GM19025 (cell line): ENCODE data around the gene RIMBP2.

ENCODE experiments used
- ATAC-seq: cut with Tn5 transposase; IDR thresholded peaks from one replicate; pipeline ENCODE4 v1.9.1; 2021; ENCODE audit warnings: mild to moderate bottlenecking, low read depth, moderate library complexity; ENCODE audit not compliant: unreplicated experiment

The RIMBP2 gene

DNA sequence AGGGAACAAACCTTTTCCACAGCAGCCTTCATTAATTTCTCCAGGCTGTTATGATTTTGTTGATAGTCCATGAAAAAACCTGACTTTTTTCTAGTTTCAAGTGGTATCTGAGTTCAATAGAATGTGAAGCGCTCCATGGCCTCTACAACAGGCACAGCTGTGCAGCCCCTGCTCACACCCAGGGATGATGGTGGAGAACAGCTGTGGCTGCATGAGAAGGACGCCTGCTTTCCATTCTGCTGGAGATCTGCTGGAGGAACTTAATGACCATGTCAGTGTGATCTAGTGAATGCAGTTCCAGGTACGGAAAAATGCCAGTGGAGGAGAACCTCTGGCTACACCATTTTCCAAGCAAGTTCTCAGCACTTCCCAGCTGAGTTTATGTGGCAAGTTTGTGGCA is 297.8 kb downstream of the RIMBP2 start:
- no peak for ATAC-seq

DNA sequence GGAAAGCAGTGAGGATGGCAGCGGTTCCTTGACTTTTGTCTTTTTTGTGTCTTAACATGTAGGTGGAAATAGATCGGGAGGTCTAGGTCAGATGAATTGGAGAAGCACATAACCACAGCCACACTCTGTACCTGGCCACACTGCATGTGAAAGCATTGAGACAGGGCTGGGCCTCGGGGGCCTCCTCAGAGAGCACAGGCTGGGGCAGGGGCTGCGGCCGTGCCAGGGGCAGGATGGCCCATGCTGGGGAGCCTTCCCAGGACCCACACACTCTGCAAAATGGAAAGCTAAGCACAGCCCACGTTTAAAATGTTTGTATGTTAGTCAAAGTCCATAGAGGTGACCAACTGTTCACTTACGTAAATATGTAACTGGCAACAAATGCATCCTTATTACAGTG is 301.7 kb downstream of the RIMBP2 start:
- no peak for ATAC-seq

DNA sequence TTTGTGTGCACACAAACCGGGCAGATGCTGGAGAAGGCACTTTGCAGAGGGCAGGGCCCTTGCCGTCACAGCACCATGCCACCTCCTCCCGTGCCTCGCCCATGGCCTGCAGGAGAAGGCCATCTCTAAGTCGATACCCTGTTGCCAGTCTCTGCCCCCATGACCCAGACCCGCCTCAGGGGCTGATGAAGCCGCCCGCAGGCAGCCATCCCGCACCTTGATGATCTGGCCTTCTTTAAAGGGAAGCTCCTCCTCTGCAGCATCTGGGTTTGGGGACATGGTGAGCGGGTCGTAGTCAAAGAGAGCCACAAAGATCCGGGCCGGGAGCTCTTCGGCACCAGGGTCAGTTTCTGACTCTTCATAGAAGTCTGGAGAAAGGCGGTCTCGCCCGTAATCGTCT is 302.2 kb downstream of the RIMBP2 start:
- no peak for ATAC-seq

DNA sequence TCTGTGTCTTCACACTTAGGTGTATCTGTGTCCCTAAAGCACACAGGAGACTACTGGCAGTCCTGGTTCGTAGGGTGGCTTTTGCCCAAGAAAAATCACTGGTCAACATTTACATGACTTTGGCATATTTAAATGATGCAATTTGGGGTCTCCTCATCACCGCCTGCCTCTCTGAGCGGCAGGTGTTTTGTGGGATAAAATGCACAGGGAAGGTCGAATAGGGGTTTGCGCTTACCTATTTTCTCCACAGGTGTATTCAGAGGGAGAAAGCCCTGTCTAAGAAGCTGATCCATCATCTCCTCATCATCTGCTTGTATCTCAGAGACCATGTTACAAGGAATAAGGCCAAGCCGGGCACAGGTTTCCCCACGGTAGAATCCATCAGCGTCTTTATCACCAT is 303.7 kb downstream of the RIMBP2 start:
- ATAC-seq, result no peak

DNA sequence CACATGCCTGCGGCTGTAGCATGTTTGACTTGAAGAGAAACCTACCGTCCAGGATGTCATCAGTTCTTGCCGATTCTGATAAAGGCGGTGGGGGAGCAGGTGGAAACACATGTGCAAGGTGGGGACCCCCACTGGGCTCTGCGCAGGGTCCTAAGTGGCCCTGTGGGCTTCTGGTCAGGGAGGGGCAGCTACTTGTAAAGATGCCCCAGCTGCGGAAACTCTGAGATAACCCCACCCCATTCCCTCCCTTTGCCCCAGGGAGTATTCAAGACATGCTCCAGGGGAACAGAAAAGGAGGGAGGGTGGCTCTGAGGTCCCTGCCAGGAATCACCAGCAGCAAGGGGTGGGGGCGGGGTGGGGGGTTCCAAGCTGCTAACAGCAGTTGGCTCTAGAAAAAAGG is 310.8 kb downstream of the RIMBP2 start:
- ATAC-seq, result no peak

DNA sequence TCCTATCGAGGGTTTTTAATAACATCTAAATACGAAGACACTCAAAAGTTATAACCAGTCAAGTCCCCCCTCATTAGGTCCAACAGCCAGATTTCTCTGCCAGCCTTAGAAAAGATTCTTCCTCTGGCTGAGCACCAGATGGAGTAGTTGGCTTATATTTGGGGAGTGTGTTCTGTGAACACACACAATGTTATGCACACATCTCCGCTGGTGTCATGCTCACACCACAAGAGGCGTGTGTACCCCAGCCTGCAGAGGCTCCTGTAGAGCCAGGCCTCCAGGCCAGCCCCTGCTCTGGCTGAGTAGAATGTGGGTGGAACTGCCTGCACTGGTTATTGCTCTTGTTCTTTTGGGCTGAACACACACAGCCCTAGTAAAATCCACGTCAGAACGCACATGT is 314.4 kb downstream of the RIMBP2 start:
- ATAC-seq, result no peak

DNA sequence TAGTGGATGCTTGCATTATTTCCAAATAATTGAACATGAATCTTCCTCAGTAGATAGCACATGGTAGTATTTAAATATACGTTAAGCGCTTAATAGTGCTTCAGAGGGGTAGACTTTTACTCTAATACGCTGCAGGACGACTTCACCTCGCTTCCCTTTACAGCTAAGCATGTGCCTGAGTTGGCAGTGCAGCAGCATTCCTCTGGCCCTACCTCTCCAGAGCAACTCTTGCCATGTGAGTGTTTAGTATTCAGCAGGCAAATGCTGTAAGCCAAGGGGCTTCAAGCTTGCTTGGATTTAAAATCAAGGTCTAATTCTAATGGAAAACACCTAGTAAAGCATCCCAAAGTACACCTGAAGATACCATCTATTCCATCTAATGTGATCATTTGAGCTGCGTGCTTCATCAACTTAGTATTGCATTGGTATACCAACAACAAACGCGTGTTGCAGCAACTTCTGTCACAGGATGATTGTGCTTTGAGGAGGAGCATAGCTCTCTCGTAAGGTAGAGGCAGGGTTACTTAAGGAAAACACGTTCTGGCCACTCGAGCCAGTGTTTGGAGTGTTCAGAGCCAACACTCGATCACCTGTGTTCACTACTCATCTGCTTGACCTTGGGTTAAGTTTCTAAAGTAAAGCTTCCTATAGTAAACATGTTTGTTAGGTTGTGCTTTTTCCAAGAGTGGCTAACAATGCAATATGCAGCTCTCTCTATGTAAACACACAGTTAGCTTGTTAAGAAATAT is 317.8 kb downstream of the RIMBP2 start:
- ATAC-seq, result no peak

DNA sequence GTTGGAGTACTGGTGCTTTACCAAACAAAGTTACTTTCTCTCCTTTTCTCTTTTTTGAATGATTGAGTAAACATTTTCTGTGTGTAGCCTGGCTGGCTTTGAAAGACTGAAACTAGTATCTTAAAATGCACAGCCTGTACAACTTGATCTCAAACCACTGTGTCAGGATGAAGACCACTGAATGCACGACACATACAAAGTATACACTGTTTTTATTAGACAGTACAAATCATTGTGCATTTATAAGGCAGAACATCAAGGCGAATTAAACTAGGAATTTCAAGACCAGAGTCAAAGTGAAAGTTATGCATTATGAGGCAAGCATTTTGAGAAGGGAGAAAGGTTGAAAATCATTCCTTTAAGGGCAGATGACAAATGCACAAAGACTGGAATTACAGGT is 319.4 kb downstream of the RIMBP2 start:
- no peak for ATAC-seq

DNA sequence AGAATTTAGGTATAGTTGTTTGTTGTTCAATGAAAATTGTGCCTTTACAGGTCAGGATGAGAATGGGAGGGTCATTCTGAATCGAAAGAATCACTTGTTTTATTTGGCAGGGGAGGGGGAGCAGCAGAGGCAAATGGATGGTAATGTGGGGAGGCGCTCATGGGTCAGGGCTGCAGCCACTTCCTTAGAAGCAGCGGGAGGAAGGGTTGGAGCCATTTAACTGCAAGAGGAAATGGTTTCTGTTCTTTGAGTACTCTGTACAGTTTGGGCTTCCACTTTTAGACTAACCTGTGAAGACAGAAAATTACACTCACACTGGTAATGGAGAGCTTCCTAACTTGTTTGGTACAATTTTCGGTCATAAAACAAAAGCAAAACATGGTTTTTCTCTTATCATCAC is 321.2 kb downstream of the RIMBP2 start:
- ATAC-seq, result no peak

DNA sequence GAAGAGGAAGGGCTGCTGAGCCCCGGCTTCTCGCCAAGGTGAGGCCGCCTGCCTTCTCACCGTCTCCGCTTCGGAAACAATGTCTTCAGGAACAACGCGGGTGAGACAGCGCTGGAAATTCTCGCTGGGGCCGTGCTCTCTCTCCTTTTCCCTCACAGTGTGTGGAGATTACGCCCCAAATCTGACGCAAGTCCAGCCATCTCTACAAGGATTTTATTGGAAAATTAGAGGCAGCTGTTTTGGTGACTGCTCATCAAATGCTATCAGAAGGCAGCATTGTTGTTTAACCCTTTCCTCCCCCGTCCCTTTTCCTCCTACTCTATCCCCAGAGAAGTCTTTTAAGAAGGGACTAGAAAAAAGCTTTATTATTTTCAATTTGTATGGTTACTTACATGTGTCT is 324.9 kb downstream of the RIMBP2 start:
- ATAC-seq, result no peak

DNA sequence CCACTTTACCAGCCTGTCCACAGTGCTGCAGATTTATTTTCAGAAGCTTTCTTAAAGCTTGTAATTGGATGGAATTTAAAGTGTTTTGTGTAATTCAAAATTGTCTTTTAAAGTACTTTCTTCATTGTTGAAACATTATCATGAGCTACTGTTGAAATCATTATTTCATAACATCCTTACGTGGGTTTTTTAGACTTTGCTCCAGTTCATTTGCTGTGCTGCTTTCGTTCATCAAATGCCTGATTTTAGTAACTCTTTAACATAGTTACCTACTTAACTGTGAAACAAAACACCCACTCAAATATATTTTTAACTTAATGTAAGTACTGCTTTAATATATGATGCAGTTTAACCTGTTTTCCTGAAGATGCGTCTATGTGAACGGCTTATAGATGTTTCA is 330.9 kb downstream of the RIMBP2 start:
- no peak for ATAC-seq

DNA sequence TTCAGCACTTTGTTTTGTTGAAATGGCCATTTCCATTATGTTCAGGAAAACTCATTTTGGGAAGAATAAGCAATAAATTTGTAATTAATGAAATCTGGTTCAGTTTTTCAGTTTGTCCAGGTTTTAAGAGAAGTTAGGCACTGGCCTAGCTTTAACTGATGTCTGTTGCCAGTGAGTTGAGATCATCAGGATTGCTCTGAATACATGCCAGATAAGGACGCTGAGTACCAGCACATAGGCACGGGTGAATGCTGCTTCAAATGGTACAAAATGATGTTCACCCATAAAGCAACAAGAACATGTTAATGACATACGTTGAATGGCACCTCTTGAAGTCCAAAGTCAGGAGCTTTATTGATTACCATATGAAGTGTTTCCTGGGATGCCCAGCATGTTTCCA is 331.9 kb downstream of the RIMBP2 start:
- no peak for ATAC-seq

DNA sequence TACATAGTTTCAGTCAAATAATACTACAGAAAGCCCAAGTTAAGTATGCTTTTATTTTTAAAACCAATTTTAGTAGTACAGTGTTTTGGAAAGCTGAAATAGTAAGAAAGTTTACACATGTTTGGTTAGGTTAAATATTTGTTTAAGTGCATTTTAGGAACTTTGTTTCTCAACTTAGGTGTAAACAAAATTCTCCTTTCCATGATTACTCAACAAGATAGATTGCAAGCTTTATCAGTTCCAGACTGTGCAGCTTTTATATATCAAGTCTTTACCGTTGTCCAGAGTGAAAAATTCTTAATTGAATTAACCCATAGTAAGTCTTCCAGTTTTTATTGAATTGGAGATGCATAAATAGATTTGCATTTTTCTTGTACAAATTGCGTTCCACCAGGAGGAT is 333.3 kb downstream of the RIMBP2 start:
- ATAC-seq, result no peak

DNA sequence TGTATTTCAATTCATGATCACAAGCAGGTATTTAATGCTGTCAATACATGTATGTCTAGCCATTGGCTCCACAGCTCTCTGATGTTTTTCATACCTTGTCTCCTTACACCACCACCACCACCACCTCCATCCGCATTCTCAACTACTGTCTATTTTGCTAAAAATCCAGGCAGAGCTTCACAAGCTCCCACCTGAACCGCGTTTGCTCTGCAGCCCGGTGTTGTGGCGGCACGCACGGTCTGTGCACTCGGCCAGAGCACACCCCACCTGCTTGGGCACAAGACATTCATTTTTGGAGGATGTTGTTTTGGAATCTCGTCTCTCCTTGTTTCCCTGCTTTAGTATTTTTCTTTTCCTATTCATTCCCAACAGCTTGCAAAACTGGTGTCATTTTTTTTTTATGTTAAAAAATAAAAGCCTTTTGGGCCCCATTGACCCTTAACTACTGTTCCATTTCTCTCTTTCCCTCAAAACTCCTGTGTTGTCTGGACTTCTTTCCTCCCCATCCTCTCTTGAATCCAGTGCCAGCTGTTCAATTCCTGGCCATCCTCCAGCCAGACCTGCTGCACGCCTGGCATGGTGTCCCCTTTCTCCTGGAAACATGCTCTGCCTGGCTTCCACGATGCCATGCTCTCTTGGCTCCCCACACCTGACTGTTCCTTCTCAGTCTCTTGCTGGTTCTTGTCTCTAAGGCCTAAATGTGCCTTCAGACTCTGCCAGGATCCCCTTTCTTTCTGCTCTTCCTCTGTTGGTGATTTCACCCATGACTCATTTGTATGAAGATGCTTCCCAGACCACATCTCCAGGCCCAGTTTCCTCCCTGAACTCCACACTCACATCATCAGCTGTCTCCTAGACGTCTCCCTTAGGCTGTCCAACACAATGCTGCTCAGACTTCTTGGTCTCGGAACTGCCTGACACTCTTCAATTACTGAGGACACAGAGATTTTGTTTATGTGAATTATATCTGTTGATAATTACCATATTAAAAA is 340.5 kb downstream of the RIMBP2 start:
- no peak for ATAC-seq

DNA sequence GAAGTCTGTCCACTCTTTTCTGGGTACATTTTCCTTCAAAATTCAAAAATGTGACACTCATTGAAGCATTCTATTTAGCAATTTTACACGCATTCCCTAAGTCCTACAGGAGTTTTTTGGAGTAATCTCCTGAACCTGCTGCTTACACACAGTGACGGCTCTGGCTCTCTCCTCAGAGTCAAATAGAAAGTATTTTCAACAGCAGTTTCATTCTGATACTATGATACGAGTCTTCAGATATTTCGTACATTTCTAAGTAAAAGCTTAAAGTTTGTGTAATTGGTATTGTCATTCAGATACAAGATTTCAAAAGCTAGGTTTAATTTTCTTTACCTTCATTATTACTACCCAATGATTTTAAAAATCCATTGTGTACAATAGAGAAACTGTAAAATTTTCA is 342.0 kb downstream of the RIMBP2 start:
- no peak for ATAC-seq

DNA sequence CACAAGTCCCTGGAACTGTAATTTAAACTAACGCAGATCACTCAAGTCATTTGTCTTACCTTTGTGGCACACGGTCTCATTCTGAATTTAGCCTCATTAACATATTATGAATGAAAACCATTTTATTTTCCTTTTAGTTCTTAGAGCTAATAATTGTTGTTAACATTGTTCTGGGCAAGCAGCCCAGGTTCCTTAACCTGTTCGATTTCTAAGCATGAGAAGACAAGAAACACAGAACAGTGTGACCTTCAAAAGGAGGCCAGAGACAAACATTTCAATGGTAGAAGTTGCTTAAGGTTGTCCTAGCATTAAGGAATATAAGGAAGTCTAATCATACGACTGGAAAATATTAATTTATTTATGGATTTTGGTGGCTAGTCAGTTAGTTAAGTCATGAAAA is 343.2 kb downstream of the RIMBP2 start:
- ATAC-seq, result no peak

DNA sequence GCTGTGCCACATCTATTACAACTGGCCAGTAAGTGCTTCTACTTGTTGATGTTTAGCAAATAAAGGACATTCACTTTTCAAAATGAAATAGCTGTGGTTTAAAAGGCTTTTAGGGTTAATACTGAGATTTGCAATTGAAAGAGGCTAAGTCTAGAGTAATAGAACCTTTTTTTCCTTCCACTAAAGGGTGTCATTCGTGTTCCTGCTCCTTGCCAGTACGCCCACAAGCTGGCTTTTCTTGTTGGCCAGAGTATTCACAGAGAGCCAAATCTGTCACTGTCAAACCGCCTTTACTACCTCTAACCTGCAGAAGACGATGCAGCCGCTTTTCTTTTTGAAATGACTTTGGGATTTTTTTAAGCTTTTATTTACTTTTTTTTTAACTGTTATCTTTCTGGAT is 344.8 kb downstream of the RIMBP2 start:
- ATAC-seq, result no peak

DNA sequence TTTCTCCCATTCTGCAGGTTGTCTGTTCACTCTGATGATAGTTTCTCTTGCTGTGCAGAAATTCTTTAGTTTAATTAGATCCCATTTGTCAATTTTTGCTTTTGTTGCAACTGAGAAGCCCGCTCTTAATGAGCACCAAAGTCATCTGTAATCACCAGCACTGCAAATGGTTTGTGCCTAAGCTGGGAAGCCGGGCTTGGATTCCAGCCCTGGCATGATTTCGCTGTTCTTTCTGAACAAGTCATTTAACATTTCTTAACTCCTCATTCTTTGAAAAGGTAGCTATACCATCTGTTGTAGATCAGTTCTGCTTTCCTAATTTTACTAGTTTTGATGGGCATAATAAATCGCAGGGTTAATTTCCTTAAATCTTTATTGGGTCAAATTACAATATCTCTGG is 346.3 kb downstream of the RIMBP2 start:
- ATAC-seq, result no peak

DNA sequence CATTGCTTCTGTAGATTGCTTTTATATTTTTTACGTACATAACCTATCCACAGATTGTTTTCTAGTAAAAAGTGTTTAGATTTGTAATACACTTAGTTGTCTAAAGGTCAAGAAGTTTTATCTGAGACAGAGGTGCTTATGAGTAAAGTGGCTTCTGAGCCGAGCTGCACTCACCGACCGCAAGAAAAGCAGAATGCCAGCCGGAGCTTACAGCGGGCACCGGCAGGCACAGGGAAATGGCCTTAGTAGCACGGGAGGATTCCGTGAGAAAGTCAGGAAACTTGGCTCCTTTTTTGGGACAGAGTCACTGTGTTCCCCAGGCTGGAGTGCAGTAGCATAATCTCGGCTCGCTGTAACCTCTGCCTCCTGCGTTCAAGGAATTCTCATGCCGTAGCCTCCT is 348.6 kb downstream of the RIMBP2 start:
- no peak for ATAC-seq

DNA sequence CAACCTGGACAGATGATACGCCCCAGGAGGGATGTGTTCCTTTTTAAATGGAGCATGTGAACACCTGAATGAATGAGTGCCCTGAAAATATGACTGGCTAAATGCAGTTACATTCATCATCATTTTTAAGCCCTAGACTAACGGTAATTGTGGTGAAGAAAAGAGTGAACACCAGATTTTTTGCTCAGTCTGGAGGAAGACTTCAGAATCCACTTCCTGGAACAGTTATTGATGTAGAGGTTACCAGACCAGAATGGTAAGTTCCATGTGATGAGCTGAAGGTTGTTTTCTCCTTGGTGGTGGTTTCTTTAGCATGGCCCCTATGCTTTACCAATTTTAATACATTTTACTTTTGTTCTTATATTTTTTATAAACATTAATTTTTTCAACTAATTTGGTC is 349.1 kb downstream of the RIMBP2 start:
- ATAC-seq, result no peak

DNA sequence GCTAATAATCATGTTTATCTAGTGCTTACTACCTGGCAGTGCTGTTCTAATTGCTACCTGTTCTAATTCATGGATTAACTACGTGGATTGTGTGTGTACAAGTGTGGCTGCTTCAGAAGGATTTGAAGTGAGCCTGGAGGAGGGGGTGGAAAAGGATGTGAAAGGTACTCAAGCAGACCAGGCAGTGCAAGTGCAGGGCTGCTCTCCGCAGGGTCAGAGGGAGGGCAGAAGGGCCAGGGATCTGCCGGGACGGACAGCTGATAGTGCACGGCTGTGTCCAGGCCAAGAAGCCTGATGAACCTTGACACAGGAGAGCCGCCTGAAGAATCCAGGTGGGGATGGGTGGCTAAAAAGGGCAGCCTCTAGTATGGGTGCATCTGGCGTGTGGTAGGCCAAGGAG is 349.9 kb downstream of the RIMBP2 start:
- no peak for ATAC-seq

DNA sequence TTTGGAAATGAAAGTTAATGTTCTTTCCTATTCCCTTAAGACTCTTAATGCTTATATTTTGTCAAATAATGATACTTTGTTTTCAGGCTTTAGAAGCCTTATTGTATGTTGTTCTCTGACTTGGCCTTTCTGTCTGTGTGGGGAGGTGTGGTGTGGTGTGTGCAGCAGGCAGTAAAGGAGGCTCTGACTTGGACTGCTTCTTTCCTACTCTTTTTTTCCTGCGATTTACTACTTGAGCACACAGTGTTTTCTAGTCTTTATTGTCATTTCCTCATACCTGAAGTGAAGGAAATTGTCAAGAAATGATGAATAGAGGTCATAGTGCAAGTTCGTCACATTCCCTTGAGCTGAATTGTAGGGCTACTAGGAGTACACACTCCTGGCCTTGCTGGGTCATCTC is 351.5 kb downstream of the RIMBP2 start:
- no peak for ATAC-seq
